SU-DHL-6 (cell line): Measurements from ENCODE around the gene LELP1.

ENCODE experiments used
- EZH2phosphoT487 ChIP-seq: fragments of 200-600 bp; sonication (generic), shearing (Covaris generic); conservative IDR thresholded peaks from 2 replicates; pipeline ENCODE4 v1.6.1; 2018; ENCODE audit warnings: mild to moderate bottlenecking, antibody characterized with exemption, low read length, moderate library complexity, mixed read lengths
- TF ChIP-seq, protein P1 (sequence below): fragments of 200-600 bp; sonication (generic); IDR thresholded peaks from one replicate; pipeline ENCODE4 v1.5.1; 2017; ENCODE audit warnings: antibody characterized with exemption, mild to moderate bottlenecking, low read length, moderate library complexity; ENCODE audit not compliant: insufficient read depth, poor library complexity, severe bottlenecking

DNA sequence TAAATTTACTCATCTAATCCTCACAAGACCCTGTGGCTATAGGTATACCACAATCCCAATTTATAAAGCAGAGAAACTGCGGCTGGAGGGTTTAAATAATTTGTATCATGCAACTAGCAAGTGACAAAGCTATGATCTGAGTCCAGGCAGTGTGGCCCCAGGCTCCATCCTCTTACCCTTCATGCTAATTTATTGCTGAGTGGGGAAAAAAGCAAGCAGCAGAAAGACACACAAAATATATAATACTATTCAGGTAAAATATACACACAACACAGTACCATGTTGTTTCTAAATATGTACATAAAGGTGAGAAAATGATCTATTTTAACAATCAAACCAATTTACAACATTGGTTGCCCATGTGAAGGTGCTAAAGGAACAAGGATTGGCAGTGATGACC lies 38.9 kb downstream of the LELP1 start:
- TF ChIP-seq, protein P1, sequence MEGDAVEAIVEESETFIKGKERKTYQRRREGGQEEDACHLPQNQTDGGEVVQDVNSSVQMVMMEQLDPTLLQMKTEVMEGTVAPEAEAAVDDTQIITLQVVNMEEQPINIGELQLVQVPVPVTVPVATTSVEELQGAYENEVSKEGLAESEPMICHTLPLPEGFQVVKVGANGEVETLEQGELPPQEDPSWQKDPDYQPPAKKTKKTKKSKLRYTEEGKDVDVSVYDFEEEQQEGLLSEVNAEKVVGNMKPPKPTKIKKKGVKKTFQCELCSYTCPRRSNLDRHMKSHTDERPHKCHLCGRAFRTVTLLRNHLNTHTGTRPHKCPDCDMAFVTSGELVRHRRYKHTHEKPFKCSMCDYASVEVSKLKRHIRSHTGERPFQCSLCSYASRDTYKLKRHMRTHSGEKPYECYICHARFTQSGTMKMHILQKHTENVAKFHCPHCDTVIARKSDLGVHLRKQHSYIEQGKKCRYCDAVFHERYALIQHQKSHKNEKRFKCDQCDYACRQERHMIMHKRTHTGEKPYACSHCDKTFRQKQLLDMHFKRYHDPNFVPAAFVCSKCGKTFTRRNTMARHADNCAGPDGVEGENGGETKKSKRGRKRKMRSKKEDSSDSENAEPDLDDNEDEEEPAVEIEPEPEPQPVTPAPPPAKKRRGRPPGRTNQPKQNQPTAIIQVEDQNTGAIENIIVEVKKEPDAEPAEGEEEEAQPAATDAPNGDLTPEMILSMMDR: no peak
- no peak for TF ChIP-seq EZH2phosphoT487
